ENCODE measurements around the gene BCOR. TPM values are rescaled to one million over a fixed set of nuclear protein-coding genes. Genes with fewer than 3 reads are reported as not detected.

BCOR gene
- total RNA-seq, 4 donors from 2014 or later: 30.9 to 67.4 (median 42.4) TPM

- H3K36me3 ChIP-seq: peaks cover 12 to 17% of the 10 kb centered on the region in 2 donors
- H3K4me3 ChIP-seq (replicated peaks in 1 of 3): no peak overlapping the region
- 89 to 91% methylated on average over 15 of the region's 16 CpGs for WGBS, 2 donors
- no peaks in the 10 kb centered on the region for H3K9me3 ChIP-seq
- DNase-seq: no peak
- no peak for TF ChIP-seq CTCF (IDR thresholded peaks at IDR 0.05)
- TF ChIP-seq POLR2A (IDR thresholded peaks at IDR 0.05): no peak
- intact Hi-C loops (cut with DNase I): no loop called here
- no peaks in the 10 kb centered on the region for H3K4me1 ChIP-seq
- no peak overlapping the region for H3K27ac ChIP-seq
- no peaks in the 10 kb centered on the region for H3K27me3 ChIP-seq
Observed at GRCh38 chrX:40065296-40066046, 32.3 kb downstream of the BCOR start.

- Histone ChIP-seq H3K27ac (no peak overlapping the region), H3K4me1 (no peaks in the 10 kb centered on the region), H3K36me3 (peaks cover 6 to 17% of the 10 kb centered on the region in 2 donors), H3K27me3 (no peaks in the 10 kb centered on the region), H3K4me3 (replicated peaks in 1 of 3) (no peak overlapping the region), H3K9me3 (no peaks in the 10 kb centered on the region)
- 79 to 89% methylated on average over 5 to 17 of the region's 25 CpGs for WGBS, 2 donors
- intact Hi-C loops (cut with DNase I): no loop called here
- TF ChIP-seq POLR2A (IDR thresholded peaks at IDR 0.05): no peak
- no peak for TF ChIP-seq CTCF (IDR thresholded peaks at IDR 0.05)
- DNase-seq: no peak
Observed at GRCh38 chrX:40064055-40064597, 33.6 kb downstream of the BCOR start.

GRCh38 chrX:40063555-40063954 is 34.2 kb downstream of the BCOR start:
- H3K27ac ChIP-seq: no peak overlapping the region
- intact Hi-C loops (cut with DNase I): no loop called here

GRCh38 chrX:40062525-40063155 is 35.1 kb downstream of the BCOR start:
- Histone ChIP-seq H3K27me3 (no peaks in the 10 kb centered on the region), H3K4me1 (no peaks in the 10 kb centered on the region), H3K36me3 (peaks cover 5 to 17% of the 10 kb centered on the region in 2 donors), H3K9me3 (no peaks in the 10 kb centered on the region), H3K4me3 (replicated peaks in 1 of 3) (no peak overlapping the region), H3K27ac (no peak overlapping the region)
- TF ChIP-seq POLR2A (IDR thresholded peaks at IDR 0.05) (no peak), CTCF (IDR thresholded peaks at IDR 0.05) (no peak)
- 86% methylated on average over 23 to 24 of the region's 24 CpGs for WGBS, 2 donors
- no peak for DNase-seq
- intact Hi-C loops (cut with DNase I): no loop called here

More at GRCh38 chrX:40063555-40063954, 34.2 kb downstream of the BCOR start:
- Histone ChIP-seq H3K9me3 (no peaks in the 10 kb centered on the region), H3K4me3 (replicated peaks in 1 of 3) (no peak overlapping the region), H3K36me3 (peaks cover 5 to 17% of the 10 kb centered on the region in 2 donors), H3K4me1 (no peaks in the 10 kb centered on the region), H3K27me3 (no peaks in the 10 kb centered on the region)
- no peak for TF ChIP-seq POLR2A (IDR thresholded peaks at IDR 0.05)
- TF ChIP-seq CTCF (IDR thresholded peaks at IDR 0.05): no peak
- no peak for DNase-seq
- WGBS, 2 donors: 61 to 82% methylated on average over 4 of the region's 7 CpGs
